H9 (cell line): Measurements from ENCODE around the gene NAV1. TPM values are rescaled to one million over a fixed set of nuclear protein-coding genes. Genes with fewer than 3 reads are reported as not detected.

Experiments
- DNase-seq: peaks from one replicate; pipeline ENCODE4 v3.0.0-alpha.2; 2017
- H2AFZ ChIP-seq: one replicate; pipeline ENCODE4 v1.6.1; 2013; ENCODE audit warnings: mild to moderate bottlenecking, low read length, control low read depth, moderate library complexity
- H2AK5ac ChIP-seq: 2 replicates; pipeline ENCODE4 v1.6.1; 2013; ENCODE audit warnings: low read length, control low read depth, mixed read lengths; ENCODE audit not compliant: insufficient read length
- H2BK120ac ChIP-seq: one replicate; pipeline ENCODE4 v1.6.1; 2013; ENCODE audit warnings: low read depth, mild to moderate bottlenecking, low read length, control low read depth, inconsistent platforms; ENCODE audit not compliant: poor library complexity, severe bottlenecking
- H2BK12ac ChIP-seq: 2 replicates; pipeline ENCODE4 v1.6.1; 2013; ENCODE audit warnings: low read length, control low read depth, mixed read lengths, low read depth; ENCODE audit not compliant: insufficient read length
- H2BK15ac ChIP-seq: 2 replicates; pipeline ENCODE4 v1.6.1; 2013; ENCODE audit warnings: low read depth, low read length, control low read depth
- H2BK20ac ChIP-seq: one replicate; pipeline ENCODE4 v1.6.1; 2013; ENCODE audit warnings: low read depth, mild to moderate bottlenecking, low read length, control low read depth, inconsistent platforms; ENCODE audit not compliant: poor library complexity, severe bottlenecking
- H2BK5ac ChIP-seq: 2 replicates; pipeline ENCODE4 v1.6.1; 2013; ENCODE audit warnings: low read length, control low read depth, mixed read lengths; ENCODE audit not compliant: insufficient read length
- H3K14ac ChIP-seq: 2 replicates; pipeline ENCODE4 v1.6.1; 2013; ENCODE audit warnings: low read length, control low read depth; ENCODE audit not compliant: insufficient read depth
- H3K18ac ChIP-seq: 2 replicates; pipeline ENCODE4 v1.6.1; 2013; ENCODE audit warnings: low read depth, mild to moderate bottlenecking, mixed read lengths, low read length, control low read depth; ENCODE audit not compliant: insufficient read length
- H3K23ac ChIP-seq: 2 replicates; pipeline ENCODE4 v1.6.1; 2013; ENCODE audit warnings: low read length, control low read depth, mixed read lengths, low read depth; ENCODE audit not compliant: insufficient read length
- H3K23me2 ChIP-seq: 2 replicates; pipeline ENCODE4 v1.6.1; 2013; ENCODE audit warnings: low read depth, mild to moderate bottlenecking, mixed read lengths, low read length, control low read depth; ENCODE audit not compliant: insufficient read length, poor library complexity, severe bottlenecking
- H3K27ac ChIP-seq: 2 replicates; pipeline ENCODE4 v1.5.1; 2013; ENCODE audit warnings: low read length, control low read depth, mixed read lengths, low read depth; ENCODE audit not compliant: insufficient read length
- H3K27me3 ChIP-seq: 2 replicates; pipeline ENCODE4 v1.6.1; 2013; ENCODE audit warnings: low read length, control low read depth, inconsistent platforms; ENCODE audit not compliant: insufficient read depth
- H3K4ac ChIP-seq: 2 replicates; pipeline ENCODE4 v1.6.1; 2013; ENCODE audit warnings: low read depth, mild to moderate bottlenecking, control low read depth, inconsistent platforms, low read length, moderate library complexity
- H3K4me1 ChIP-seq: 2 replicates; pipeline ENCODE4 v1.6.1; 2013; ENCODE audit warnings: low read length, control low read depth, inconsistent platforms; ENCODE audit not compliant: insufficient read depth
- H3K4me2 ChIP-seq: 2 replicates; pipeline ENCODE4 v1.6.1; 2013; ENCODE audit warnings: low read length, control low read depth, mixed read lengths; ENCODE audit not compliant: insufficient read length, insufficient read depth
- H3K56ac ChIP-seq: 2 replicates; pipeline ENCODE4 v1.6.1; 2013; ENCODE audit warnings: low read depth, mild to moderate bottlenecking, mixed read lengths, low read length, control low read depth; ENCODE audit not compliant: insufficient read length
- H3K79me1 ChIP-seq: 2 replicates; pipeline ENCODE4 v1.6.1; 2013; ENCODE audit warnings: low read depth, mild to moderate bottlenecking, moderate library complexity, low read length, control low read depth, inconsistent platforms; ENCODE audit not compliant: insufficient read depth, poor library complexity, severe bottlenecking
- H3K79me2 ChIP-seq: 2 replicates; pipeline ENCODE4 v1.6.1; 2013; ENCODE audit warnings: low read length, control low read depth, inconsistent platforms; ENCODE audit not compliant: insufficient read depth
- H3K9ac ChIP-seq: 2 replicates; pipeline ENCODE4 v1.6.1; 2013; ENCODE audit warnings: low read length, control low read depth, mixed read lengths; ENCODE audit not compliant: insufficient read length; ENCODE audit errors: extremely low read depth
- H3K9me3 ChIP-seq: one replicate; pipeline ENCODE4 v1.6.1; 2013; ENCODE audit warnings: low read depth, low read length, inconsistent platforms; ENCODE audit not compliant: control insufficient read depth
- H3T11ph ChIP-seq: one replicate; pipeline ENCODE4 v1.6.1; 2013; ENCODE audit warnings: mild to moderate bottlenecking, low read length, control low read depth, inconsistent platforms
- H4K20me1 ChIP-seq: one replicate; pipeline ENCODE4 v1.6.1; 2013; ENCODE audit not compliant: control insufficient read depth, insufficient read length, insufficient read depth
- H4K5ac ChIP-seq: 2 replicates; pipeline ENCODE4 v1.6.1; 2013; ENCODE audit warnings: low read depth, mild to moderate bottlenecking, mixed read lengths, low read length, control low read depth; ENCODE audit not compliant: insufficient read length
- H4K8ac ChIP-seq: replicated peaks from 2 replicates; pipeline ENCODE4 v1.6.1; 2013; ENCODE audit warnings: low read length, control low read depth, mixed read lengths, low read depth; ENCODE audit not compliant: insufficient read length
- H4K91ac ChIP-seq: 2 replicates; pipeline ENCODE4 v1.6.1; 2013; ENCODE audit warnings: low read depth, mild to moderate bottlenecking, moderate library complexity, mixed read lengths, low read length, control low read depth; ENCODE audit not compliant: insufficient read length
- H3K27ac Mint-ChIP-seq, 3 experiments: 2 replicates in 2 of 3; 3 replicates in 1 of 3; pipeline ENCODE4 v1.8.0; 2020 to 2021; ENCODE audit warnings: mixed read lengths in 3 of 3, mild to moderate bottlenecking in 1 of 3, moderate library complexity in 1 of 3
- H3K27me3 Mint-ChIP-seq: 2 replicates; pipeline ENCODE4 v1.8.0; 2021; ENCODE audit warnings: low read depth, mild to moderate bottlenecking, moderate library complexity, mixed read lengths
- H3K36me3 Mint-ChIP-seq, 3 experiments: 2 replicates in 2 of 3; 3 replicates in 1 of 3; pipeline ENCODE4 v1.8.0; 2020 to 2021; ENCODE audit warnings: low read depth in 3 of 3, mixed read lengths in 3 of 3; ENCODE audit not compliant: insufficient read depth in 1 of 3
- H3K4me1 Mint-ChIP-seq, 2 experiments: 2 replicates each; pipeline ENCODE4 v1.8.0; 2020; ENCODE audit warnings: mixed read lengths in 2 of 2
- H3K4me3 Mint-ChIP-seq, 2 experiments: 2 replicates in 1 of 2; 3 replicates in 1 of 2; pipeline ENCODE4 v1.8.0; 2020 to 2021; ENCODE audit warnings: mild to moderate bottlenecking in 2 of 2, mixed read lengths in 2 of 2, moderate library complexity in 1 of 2
- H3K9me3 Mint-ChIP-seq, 2 experiments: 2 replicates in 1 of 2; 3 replicates in 1 of 2; pipeline ENCODE4 v1.8.0; 2020; ENCODE audit warnings: mild to moderate bottlenecking in 2 of 2, mixed read lengths in 2 of 2, moderate library complexity in 1 of 2
- CTCF ChIP-seq: fragments of 200-600 bp; sonication (generic); conservative IDR thresholded peaks from 3 replicates; pipeline ENCODE4 v1.8.0; 2021; ENCODE audit warnings: antibody characterized with exemption, mild to moderate bottlenecking
- WGBS: extraction: QIAGEN DNeasy Blood & Tissue Kit; methylation state at CpG from one replicate; pipeline ENCODE4 v1.1.7; 2013; ENCODE audit warnings: missing lambda C conversion rate, low lambda C conversion rate, mixed read lengths; ENCODE audit not compliant: insufficient read length; ENCODE audit errors: extremely low coverage; 5-methylcytosine and 5-hydroxymethylcytosine counted together
- total RNA-seq: library from RNA; stranded (reverse); gene quantifications from 2 replicates; pipeline ENCODE4 v1.2.1, GENCODE V29; 2021

Gene NAV1
- total RNA-seq, 1 experiment from 2014 or later, result 20.5 TPM

- Histone ChIP-seq H3K4me1 (no peaks in the 10 kb centered on the region; the same call in 1 of the 2 replicates), H2BK20ac (no peak overlapping the region), H3K27me3 (no peaks in the 10 kb centered on the region), H2BK15ac (no peak overlapping the region), H3K4ac (no peak overlapping the region), H2BK12ac (no peak overlapping the region), H2BK120ac (no peak overlapping the region), H3K23ac (no peak overlapping the region), H3K27ac (no peak overlapping the region), H3K56ac (no peak overlapping the region), H3K18ac (no peak overlapping the region), H2BK5ac (no peak overlapping the region), H3K4me2 (no peak overlapping the region), H3K9me3 (no peaks in the 10 kb centered on the region), H4K5ac (no peak overlapping the region), H4K91ac (no peak overlapping the region), H4K8ac (no peak overlapping the region), H4K20me1 (no peaks in the 10 kb centered on the region), H3K79me2 (no peaks in the 10 kb centered on the region), H3K14ac (no peak overlapping the region), H3K79me1 (no peaks in the 10 kb centered on the region), H2AFZ (no peak overlapping the region), H3K9ac (no peak overlapping the region), H3K23me2 (no peaks in the 10 kb centered on the region), H2AK5ac (no peak overlapping the region), H3T11ph (no peak overlapping the region)
- DNase-seq, result no peak
- TF ChIP-seq CTCF, result no peak
- Mint-ChIP-seq H3K27me3 (peaks cover 3% of the 10 kb centered on the region; the same call in 1 of the 2 replicates), H3K4me3 (no peak overlapping the region), H3K9me3 (no peaks in the 10 kb centered on the region; a peak in 1 of 5 replicates), H3K36me3 (no peaks in the 10 kb centered on the region), H3K4me1 (peaks cover 16 to 25% of the 10 kb centered on the region in 2 experiments), H3K27ac (no peak overlapping the region)
- no CpG with 5 or more reads among the region's 3 CpGs for WGBS
Measured at GRCh38 chr1:201585093-201585483, 46.2 kb downstream of the NAV1 start.
